HG02759 (cell line): ENCODE results near the gene SRRM4.
"Not testable (repeated sequence)": the region's sequence is repeated elsewhere in the genome, so short reads cannot be mapped to it uniquely, and the experiment has no call there.

Experiments used
- ATAC-seq: cut with Tn5 transposase; IDR thresholded peaks from one replicate; pipeline ENCODE4 v1.9.1; 2021; ENCODE audit warnings: mild to moderate bottlenecking, moderate library complexity; ENCODE audit not compliant: unreplicated experiment

SRRM4 gene

DNA sequence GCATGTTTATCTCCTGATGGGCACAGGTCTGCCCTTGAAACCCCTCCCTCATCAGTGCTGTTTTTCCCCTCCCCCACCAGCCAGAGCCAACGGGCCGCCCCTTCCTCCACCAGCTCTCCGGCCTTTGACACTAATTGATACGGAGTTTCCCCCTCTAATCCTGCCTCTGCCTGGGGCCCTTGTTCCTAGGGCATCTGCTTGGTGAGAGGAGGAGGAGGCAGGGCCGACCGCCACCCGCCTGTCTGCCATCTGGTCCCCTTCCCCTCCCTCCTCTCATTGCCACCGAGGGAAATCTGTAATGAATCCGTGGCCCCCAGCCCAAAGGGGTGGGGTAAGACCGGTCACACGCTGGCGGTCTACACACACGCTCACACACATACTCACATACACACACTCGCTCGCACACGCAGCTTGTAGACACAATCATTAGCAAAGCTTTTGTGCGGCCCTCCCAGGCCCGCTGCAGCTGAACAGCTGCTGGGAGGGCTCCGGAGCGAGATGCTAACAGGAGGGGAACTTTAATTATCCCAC, 27.4 kb downstream of the SRRM4 start:
- no peak for ATAC-seq

DNA sequence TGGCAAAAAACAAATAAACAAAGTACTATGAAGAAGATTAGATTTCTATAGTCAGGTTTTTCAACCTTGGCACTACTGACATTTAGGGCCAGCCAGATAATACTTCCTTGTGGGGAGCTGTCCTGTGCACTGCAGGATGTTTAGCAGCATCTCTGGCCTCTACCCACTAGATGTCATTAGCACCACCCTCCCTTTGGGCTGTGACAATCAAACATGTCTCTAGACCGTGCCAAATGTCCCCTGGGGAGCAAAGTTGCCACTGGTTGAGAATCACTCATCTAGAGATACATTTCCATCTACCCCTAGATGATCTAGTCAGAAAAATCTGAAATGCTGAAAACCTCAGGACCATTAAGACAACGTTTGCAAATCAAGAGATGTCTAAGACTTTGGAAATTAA, 29.9 kb downstream of the SRRM4 start:
- ATAC-seq: no peak

DNA sequence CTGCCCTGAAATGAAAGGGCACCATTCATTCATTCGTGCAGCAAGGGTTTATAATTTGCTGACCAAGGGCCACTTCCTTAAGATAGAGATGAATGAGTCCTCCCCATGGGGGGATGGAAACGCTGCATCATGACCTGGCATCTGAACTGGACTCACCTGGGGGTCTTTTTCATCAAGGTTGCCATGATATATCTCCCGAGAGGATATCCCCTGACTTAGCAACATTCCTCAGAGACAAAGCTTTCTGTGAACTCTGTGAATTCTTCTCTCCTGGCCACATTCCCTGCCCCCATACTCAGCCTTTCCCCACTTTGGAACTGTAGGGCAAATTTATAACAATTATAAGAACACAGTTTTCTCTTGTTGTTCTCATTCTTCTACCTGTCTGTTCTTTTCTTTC, 30.8 kb downstream of the SRRM4 start:
- ATAC-seq: no peak

DNA sequence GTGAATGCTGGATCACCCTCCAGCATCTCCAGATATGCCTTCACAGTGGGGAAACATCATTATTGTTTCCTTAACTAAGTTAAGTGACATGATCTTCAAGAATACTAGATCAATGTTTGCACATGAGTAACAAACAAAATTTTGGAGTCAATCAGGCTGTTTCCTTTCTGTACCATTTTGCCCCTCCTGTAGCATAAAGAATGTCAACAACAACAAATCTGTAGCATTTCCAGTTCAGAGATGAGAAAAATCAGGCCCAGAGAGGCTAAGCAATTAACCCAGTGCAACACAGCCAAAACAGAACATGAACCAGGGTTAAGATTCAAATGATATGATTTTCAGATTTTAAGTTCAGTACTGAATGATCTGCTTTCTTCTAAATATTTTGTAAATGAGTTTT, 31.7 kb downstream of the SRRM4 start:
- ATAC-seq: no peak

DNA sequence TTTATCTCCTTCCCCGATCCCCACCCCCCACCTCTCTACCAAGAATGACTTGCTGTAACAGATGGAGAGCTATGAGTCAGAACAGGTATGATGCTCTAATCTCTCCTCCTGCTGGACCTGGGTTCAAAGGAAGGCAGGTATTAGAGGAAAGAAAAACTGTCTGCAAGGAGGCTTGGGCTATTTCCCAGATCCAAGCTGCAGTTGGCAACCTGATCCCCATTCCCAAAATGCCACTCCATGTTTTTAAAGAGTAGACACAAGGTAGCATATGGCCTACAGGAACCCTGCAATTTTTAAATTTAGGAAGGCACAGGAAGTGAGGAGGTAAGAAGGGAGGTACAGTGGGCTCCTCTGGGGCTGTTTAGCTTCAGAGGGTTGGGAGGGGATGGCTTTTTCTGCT, 33.0 kb downstream of the SRRM4 start:
- no peak for ATAC-seq

DNA sequence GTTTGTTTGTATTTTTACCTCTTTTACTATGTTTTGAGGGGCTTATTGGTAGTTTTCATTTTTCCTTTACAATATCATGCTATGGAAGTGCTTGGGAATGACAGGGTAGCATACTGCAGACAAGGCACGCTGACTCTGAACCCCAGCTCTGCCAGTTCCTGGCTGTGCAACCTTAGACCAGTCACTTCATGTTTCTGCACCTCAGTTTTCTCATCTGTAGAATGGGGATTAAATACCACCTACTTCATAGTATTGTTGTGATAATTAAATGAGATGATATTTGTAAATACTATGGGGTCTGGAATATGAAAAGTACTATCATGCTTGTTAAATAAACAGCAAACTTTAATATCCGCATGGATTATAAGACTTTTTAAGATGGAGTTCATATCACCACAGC, 35.4 kb downstream of the SRRM4 start:
- no peak for ATAC-seq

DNA sequence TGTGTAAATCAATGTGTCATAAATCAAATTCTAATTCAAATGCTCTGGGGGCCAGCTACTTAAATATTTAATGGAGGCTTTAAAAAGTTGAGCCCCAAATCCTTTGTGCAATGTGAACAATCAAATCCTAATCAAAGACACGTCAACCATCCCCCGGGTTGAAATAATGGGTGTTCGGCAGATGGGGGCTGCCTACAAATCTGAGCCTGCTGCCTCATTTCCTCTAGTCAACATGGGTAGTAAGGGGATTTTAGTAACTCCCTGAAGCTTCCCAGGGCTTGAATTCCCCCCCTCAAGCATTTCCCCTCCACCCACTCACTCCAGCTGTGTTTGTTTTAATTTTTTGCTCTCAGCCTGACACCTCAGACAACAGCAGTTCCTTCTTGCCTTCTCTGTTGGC, 37.8 kb downstream of the SRRM4 start:
- no peak for ATAC-seq

DNA sequence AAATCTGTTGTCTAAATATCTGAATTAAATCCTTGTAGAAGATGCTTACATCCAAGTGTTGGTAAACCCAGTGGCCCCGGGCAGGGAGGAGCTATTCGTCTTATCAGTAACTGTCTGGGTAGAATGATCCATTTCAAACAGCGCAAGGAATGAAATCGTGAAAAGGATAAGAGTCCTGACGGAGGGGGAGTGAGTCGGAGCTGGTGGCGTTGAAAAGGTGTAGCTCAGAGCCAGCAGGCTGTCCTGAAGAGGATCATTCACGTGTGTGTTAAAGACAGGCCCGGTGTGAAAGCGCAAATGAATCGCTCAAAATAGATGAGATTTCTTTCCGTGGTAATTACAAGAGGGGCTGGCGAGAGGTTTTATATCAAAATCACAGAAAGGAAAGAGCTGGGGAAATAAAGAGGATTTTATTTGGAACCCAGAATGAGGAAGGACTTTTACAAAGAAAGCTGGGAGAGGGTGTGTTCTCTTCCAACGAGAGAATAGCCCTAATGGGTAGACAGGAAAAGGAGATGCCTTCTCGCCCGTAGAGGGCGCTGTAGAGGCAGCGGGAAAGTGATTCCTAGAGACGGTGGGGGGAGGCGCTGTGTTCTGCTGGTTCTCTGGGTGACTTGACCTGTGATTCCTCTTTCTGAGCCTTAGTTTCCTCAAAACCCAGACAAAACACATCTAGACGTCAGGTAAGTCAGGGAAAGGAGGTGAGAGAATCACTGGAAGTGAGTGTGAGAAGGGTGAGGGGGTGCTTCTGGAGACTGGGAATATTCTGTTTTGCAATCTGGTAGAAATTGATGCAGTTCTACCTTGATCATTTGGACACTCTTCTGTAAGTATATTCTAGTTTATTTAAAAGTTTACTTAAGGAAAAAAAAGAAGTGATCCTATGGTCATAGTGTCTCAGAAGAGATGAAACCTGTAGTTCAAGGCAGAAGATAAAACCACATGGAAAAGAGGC, 39.3 kb downstream of the SRRM4 start:
- no peak for ATAC-seq

DNA sequence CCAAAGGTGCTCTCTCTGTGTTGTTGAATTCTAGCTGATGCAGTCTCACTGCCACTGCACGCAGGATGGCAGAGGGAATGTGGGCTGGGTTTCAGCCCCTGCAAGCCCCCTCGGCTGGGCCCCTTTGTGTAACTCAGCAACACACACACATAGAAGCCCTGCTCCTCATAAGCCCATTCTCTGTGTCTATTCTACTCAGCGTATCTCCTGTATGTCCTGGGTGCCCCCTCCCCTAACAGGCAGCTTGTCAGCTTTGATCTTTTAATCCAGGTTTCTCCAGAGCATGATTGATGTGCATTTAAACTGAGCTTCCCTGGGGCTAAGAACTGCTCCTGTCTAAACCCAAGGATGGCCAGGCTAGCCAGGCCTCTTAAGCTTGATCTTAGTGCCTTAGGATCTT, 43.0 kb downstream of the SRRM4 start:
- no peak for ATAC-seq

DNA sequence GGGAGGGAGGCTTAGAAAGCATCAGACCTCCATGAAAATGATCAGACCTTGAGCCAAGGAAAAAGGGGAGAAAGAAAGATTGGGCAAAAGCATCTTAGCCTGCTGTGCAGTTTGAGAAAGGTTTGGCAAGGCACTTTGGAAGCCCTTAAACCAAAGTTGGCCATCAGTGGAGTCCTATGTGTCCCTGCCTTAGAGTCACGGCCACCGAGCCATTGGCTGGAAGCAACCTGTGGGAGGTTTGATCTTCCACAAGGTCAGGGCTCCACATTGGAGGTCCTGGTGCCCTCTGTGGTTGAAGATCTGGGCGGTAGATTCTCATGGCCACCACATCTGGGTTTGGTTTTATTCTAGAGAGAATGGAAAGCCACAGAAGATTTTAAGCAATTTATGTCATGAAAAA, 44.4 kb downstream of the SRRM4 start:
- ATAC-seq: no peak

DNA sequence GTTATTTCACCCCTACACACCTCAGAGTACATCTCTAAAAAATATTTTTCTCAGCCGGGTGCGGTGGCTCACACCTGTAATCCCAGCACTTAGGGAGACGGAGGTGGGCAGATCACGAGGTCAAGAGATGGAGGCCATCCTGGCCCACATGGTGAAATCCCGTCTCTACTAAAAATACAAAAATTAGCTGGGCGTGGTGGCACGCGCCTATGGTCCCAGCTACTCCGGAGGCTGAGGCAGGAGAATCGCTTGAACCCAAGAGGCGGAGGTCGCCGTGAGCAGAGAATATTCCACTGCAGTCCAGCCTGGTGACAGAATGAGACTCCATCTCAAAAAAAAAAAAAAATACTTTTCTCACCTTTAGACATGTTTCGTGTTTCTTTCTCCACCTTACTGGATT, 52.0 kb downstream of the SRRM4 start:
- ATAC-seq: not testable (repeated sequence)

DNA sequence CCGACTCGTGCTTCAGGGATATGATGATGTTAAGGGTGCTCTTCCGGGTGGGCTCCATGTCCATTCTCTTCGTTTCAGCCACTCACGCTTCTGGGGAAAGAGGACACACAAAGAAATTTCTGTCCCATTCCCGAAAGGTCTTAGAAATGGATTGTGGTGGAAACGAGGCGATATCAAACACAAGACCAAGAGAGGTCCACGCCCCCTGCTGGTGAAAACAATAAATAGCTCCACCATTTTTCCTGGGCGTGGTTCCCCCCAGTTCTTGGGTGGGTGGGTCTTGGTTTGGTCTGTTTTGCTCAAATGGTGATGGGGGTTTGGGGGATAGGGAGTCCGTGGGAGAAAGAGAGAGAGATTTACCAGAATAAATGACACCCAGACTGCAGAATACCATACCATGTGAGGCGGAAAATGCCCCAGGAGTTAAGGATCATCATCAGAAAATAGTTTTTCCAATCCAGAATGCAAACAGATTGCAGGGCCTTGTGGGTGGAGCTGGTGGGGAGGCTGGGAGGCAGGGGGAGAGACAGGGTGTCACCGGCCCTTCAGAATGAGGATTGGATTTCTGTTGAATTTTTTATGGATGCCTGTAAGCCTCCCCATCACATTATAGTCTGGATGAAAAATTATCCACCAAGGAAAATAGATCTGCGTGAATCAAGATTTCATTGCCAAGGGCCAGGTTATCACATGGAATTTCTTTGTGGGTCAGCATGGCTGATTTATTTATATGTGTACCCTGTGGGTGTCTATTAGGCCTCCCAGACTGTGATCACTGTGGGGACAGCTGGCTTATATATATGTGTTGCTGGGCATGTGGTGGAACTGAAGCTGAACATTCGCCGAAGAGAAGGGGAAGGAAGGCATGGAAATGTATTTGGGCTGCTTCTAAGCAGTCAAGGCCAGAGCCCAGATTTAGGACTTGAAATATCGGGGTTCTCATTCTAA, 55.8 kb downstream of the SRRM4 start:
- ATAC-seq: no peak

DNA sequence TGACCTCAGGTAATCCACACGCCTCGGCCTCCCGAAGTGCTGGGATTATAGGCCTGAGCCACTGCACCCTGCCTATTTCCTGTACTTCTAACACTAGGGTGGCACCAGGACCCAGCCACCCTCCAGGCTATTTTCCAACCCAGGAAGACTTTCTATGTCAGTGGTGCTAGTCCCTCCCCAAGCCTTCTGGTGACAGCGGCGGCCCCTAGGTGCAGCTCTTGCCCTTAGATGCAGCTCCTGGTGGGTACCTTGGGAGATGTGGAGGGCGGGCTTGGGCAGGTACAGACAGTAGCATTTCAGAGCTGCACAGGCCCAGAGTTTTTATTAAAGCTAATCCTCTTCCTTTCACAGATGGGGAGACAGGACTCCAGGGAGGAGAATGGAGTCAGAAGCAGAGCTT, 62.8 kb downstream of the SRRM4 start:
- ATAC-seq: no peak

DNA sequence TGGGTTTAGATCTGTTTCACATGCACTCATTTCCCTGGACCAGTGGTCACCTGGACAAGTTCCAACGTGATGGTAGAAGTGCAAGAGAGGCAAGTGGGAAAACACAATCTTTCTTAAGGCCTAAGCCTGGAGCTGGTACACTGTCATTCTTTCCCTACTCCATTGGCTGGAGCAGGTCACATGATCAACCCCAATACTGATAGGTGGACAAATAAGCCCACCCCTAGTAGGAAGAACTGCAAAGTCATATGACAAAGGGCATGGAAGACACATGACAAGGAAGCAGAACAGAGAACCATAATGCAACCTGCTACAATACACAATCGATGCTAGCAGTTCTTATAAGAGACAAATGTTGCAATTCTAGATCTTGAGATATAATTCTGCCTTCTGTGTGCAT, 66.3 kb downstream of the SRRM4 start:
- no peak for ATAC-seq

DNA sequence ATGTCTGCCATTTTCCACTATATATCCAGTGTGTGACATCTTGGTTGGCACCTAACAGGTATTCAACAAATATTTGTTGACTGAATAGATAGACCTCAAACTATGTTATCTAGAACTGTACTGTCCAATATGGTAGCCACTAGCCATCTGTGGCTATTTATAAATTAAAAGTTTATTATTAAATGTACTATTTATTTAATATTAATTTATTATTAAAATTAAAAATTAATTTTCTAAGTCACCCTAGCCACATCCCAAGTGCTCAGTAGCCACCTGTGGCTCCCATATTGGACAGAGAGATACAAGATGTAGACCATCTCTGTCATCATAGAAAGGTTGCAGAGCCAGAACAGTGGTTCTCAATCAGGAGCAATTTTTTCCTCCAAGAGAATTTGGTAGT, 69.3 kb downstream of the SRRM4 start:
- no peak for ATAC-seq

DNA sequence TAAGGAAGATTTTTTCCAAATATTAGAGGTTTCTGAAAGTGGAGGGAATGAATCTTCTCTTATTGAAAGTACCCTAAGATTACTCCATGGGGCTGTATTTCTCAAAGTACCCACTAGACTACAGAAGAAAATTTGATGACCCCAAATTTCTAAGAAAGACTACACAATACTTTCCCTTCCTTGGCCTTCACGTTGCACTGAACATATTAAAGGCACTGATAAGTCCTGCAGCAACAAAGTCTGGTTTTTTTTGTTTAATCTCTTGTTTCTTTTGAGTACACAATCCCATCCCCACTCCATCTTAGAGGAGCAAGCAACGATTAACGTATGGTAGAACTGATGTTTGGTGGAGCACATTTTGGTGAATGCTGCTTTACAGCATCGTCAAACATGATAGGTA, 70.1 kb downstream of the SRRM4 start:
- ATAC-seq: no peak

DNA sequence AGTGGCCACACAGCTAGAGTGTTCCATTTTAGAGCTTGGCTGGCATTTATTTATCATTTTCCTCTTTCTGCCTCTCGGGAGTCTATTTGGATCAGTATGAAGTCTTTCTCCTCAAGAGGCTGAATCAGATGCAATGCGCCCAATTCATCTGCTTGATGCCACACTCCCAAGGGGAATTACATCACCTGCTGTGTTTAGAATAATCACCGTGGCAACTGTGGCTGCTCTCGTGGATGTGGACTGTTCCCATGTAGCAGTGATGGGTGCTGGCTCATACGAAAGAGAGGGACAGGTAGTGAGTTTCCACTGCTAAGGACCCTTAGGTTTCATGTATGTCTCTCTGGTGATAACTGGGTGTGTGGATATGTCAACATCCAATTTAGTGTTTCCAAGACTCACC, 70.7 kb downstream of the SRRM4 start:
- ATAC-seq: no peak

DNA sequence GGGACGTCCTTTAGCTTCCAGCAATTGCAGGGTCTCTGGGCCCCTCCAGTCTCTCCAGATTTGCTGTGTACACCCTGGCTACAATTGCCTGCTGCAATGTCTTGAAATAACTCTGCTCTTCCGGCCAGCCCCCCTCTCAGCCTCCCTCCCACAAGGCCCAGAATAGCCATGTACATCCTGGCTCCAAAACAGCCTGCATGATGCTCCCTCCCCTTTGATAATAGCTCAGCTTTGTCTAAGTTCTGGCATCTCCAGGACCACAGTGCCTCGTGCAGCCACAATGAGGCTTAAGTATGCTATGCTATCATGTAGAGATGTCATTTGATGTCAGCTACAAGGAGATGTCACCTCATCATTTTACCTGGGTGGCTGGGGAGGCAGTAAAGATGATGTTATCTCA, 74.6 kb downstream of the SRRM4 start:
- ATAC-seq: no peak

DNA sequence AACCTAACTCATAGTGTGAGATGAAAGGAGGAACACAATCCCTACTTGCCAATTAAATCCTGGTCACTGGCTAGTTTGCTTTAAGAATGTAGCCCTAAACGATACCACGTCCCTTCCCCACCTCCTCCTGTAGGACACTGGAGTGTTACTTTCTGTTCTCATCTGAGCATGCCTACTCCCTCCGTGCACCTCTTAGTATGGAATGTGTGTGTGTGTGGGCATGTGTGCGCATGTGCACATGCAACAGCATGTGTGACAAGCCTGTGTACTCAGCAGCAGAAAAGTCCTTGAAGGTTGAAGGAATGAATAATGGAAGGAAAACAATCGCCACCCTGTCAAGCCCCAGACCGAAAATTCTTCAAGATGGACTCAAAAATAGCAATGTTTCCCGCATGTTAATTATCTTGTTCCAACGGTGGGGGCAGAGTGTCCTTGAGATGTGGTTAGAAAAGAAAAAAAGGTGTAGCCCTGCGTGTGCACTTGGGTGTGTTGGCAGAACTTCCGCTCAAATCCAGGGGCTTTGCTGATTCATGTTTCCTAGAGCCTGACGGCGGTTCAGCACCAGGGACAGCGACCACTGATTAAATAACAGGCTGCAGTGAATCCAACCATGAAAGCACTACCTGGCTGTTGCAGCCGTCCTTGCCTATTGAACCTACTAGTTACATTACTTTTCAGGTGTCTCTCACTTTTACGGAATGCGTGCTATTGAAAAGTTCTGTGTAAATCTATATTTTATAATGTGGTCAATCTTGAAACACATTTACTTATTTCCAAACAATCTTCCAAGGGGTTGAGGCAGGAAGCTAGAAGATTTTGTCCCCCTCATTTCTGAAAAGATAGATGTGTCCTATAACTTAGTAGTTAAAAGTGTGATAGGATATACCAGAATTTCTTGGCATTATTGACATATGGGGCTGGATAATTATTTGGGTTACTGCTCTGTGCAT, 79.8 kb downstream of the SRRM4 start:
- no peak for ATAC-seq

DNA sequence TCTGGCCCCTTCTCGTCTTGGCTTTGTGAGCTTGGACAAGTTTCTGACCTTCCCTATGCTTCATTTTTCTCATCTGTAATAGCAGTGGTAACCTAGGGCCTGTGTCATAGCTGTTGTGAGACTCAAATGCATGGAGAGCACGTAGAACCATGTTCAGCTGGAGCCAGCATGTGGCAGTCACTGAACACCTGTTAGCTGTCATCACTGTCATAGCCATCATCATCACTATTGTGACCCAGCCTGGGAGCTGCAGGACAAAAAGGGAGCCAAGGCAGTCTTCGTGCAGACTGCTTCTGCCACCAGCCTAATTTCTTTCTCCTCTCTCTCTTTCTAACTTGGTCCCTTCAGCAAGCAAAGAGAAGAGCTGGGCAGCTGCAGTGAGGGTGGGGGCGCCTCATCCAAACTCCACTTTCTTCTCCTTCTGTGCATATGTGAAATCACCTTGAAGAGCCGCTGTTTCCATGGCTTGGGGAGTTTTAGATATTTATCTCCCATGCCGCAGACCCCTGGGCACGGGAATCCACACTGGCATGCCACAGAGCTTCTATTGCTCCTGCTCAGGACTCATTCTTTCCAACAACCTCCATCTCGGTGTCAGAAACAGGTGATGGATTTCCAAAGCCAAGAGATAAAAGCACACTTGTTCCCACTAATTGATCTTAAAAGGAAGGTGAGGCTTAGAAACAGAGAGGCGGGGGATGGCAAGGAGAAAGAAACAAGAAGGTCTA, 87.0 kb downstream of the SRRM4 start:
- ATAC-seq: no peak
